Fibroblast of the aortic adventitia (primary cell): ENCODE measurements around the gene ST7. TPM values are rescaled to one million over a fixed set of nuclear protein-coding genes. Genes with fewer than 3 reads are reported as not detected.
A peak's percentile ranks its signal among the peaks of the same experiment; 100 is the strongest.

Experiments used
- DNase-seq: peaks from one replicate; pipeline ENCODE4 v3.0.0-alpha.2; 2010; ENCODE audit warnings: low read depth
- H3K4me3 ChIP-seq: 2 replicates; pipeline ENCODE4 v1.5.1; 2011; ENCODE audit warnings: low read depth, mild to moderate bottlenecking, control low read depth, low read length, moderate library complexity
- total RNA-seq: library from RNA; depleted of rRNA; stranded (reverse); fragments of >200 nt; gene quantifications from 2 replicates; pipeline ENCODE4 v1.2.3, GENCODE V29; 2012; ENCODE audit warnings: low replicate concordance
- TF ChIP-seq, protein P1 (sequence below): IDR thresholded peaks from 2 replicates; pipeline ENCODE4 v1.5.1; 2011; ENCODE audit warnings: mild to moderate bottlenecking, low read length, control low read depth, inconsistent platforms; ENCODE audit not compliant: insufficient read depth

ST7 gene
- total RNA-seq, 1 donor: 22.7 TPM

DNA sequence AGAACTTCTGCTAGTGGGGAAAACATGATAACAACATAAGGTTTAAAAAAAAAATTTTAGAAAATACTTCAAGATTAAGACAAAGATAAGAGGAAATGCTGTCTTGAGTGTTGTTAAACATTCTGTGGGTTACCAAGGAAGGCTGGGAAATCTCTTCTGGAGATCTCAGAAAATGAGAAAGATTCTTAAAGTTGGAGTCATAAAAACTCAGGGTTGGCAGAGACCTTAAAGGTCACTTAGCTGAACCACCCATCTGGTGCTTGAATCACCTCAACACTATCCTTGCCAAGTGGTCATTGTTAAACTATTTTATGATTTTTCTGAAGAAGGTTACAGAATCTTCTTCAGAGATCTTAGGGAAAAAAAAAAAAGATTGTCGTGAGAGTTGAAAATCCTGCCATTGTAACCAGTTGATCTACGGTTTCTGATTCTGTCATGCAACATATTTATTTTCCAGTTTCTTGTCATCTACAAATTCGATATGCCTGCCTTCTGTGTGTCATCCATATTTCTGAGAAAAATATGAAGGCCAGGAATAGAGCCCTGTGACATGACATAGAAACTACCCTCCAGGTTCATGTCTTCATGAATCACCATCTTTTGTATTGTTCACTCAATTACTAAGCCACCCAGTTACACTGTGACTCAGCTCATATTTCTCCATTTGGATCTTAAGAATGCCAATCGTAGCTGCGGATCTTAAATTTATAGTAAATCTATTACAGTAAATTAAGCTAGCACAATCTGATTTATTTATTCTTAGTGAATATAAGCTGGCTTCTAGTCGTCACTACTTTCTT is 179.2 kb downstream of the ST7 start:
- DNase-seq: peak; percentile 99
- TF ChIP-seq, protein P1, sequence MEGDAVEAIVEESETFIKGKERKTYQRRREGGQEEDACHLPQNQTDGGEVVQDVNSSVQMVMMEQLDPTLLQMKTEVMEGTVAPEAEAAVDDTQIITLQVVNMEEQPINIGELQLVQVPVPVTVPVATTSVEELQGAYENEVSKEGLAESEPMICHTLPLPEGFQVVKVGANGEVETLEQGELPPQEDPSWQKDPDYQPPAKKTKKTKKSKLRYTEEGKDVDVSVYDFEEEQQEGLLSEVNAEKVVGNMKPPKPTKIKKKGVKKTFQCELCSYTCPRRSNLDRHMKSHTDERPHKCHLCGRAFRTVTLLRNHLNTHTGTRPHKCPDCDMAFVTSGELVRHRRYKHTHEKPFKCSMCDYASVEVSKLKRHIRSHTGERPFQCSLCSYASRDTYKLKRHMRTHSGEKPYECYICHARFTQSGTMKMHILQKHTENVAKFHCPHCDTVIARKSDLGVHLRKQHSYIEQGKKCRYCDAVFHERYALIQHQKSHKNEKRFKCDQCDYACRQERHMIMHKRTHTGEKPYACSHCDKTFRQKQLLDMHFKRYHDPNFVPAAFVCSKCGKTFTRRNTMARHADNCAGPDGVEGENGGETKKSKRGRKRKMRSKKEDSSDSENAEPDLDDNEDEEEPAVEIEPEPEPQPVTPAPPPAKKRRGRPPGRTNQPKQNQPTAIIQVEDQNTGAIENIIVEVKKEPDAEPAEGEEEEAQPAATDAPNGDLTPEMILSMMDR: no peak
- H3K4me3 ChIP-seq: no peak overlapping the region

DNA sequence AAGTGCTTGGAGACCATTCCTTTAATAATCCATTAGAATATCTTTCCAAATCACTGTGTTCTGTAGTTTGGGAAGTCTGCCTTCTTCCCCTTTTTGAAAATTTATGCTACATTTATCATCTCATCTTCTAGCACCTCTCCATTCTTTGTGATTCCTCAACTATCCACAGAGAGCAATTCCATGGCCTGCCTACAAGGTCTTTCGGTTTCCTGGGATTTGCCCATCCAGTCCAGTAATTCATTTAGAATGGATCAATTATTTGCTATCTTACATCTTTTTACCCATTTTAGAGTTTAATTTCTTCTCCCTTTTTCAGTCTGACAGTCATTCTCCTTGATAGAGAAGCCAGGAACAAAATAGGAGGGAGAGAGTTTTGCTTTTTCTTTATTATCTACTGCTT is 179.8 kb downstream of the ST7 start:
- TF ChIP-seq, protein P1: no peak
- no peak overlapping the region for H3K4me3 ChIP-seq
- DNase-seq: no peak

DNA sequence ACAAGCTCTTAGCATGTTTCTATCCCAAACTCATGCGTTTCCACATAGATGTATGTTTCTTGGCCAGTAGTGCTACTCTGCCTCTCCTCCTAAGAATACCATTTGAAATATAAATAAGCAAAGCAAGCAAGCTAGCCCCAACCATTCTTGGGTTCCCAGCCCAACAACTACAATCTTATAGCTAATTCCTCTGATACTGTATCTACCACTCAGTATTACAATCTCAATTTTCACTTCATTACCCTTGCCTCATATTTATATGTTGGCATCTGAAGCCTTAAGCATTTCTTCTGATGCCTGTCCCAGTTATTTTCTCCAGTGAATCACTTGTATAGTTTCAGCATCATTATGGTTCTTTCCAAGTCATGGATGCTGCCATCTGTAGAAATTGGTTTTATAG is 181.1 kb downstream of the ST7 start:
- TF ChIP-seq, protein P1: no peak
- no peak overlapping the region for H3K4me3 ChIP-seq
- no peak for DNase-seq

DNA sequence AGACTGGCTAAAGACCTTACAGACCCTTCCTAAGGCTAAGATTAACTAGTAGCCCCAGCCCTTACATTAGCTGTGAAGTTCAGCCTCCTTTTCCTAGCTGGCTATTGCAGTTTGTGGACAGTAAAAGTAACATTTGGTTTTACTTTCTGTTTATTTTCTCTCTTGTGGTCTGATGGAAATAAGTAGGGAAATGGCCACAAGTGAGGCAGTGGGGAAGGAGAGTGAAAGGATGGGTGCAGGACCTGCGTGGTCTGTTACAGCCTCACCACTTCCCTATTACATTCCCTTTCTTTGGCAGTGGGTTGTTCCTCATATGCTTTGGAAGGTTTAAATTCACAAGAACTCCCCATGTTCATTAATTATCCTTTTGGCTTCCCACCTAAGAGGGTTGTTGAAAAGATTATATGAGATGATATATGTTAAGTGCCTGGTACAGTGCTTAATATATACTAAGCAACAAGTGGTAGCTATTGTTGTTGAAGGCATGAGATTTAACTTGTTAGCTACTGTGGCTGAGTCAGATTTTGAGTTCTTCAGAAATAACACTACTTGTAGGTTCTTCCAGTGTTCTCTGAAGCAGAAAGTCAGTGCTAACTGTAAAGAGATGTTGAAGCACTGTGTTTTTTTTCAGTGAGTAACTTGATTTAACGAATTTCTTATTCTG is 181.7 kb downstream of the ST7 start:
- TF ChIP-seq, protein P1: no peak
- no peak for DNase-seq
- H3K4me3 ChIP-seq: no peak overlapping the region

DNA sequence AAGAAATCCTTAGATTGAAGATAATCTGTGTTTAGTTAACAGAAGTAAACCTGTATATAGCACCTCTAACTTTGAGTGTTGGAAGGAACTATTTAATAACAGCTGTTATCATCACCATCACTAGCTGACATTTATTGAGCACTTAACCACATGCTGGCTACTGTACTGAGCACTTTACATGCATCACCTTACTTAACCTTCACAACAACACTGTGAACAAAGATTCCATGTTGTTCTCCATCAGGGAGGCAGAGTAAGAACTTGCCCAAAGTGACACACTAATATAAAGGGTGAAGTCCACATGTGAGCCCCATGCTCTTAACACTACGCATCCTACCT is 182.2 kb downstream of the ST7 start:
- TF ChIP-seq, protein P1: no peak
- no peak for DNase-seq
- no peak overlapping the region for H3K4me3 ChIP-seq

DNA sequence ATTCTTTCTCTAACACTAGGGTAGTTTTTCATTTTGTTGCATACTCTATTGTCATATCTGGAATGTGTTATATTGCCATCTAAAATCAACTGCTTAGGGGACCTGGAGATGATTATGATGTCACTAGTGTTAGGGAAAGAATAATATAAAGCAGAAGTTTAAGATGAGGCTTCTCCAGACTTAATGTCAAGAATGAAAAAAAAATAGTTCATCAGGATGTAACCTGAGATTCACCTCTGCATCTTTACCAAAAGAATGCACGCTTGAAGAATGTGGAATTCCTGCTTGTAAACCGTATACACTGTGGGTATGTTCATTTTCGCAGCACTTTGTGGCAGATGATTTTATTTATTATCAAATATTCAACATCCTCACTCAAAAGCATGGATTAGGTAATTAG is 184.6 kb downstream of the ST7 start:
- no peak for DNase-seq
- H3K4me3 ChIP-seq: no peak overlapping the region
- TF ChIP-seq, protein P1: no peak
